Activated naive CD8-positive, alpha-beta T cell treated with anti-CD3 and anti-CD28 coated beads, Interleukin-2, amount 50 U/mL, for 16 hours (primary cell): ENCODE measurements around the gene ZNF536.

Experiments
- DNase-seq: peaks from one replicate; pipeline ENCODE4 v3.0.0-alpha.2; 2020; ENCODE audit warnings: low read depth, low spot score

ZNF536 gene

GRCh38 chr19:30528919-30529318, 156.7 kb downstream of the ZNF536 start:
- DNase-seq = no peak

DNA sequence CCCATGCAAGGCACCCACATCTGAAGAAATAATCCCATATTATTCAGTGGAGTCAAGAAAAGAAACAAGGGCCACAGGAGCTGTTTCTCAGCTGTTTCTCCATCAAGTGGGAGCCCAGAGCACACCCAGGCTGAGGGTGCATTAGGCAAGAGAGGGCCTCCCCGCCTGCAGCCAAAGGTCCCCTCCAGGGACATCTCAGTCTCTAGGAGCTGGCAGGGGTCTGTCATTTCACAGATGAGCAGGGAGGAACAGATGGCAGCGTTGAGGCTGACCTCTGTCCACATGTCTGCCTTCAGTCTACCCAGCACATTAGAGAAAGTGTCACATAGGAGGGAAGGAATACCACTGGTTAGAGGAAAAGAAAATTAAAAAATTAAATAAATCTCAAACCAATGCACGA, 157.7 kb downstream of the ZNF536 start:
- DNase-seq = no peak

GRCh38 chr19:30530751-30531150, 158.6 kb downstream of the ZNF536 start:
- DNase-seq = no peak

GRCh38 chr19:30535011-30535410, 162.8 kb downstream of the ZNF536 start:
- DNase-seq = no peak

- no peak for DNase-seq
Observed at GRCh38 chr19:30536975-30537374, 164.8 kb downstream of the ZNF536 start.

DNA sequence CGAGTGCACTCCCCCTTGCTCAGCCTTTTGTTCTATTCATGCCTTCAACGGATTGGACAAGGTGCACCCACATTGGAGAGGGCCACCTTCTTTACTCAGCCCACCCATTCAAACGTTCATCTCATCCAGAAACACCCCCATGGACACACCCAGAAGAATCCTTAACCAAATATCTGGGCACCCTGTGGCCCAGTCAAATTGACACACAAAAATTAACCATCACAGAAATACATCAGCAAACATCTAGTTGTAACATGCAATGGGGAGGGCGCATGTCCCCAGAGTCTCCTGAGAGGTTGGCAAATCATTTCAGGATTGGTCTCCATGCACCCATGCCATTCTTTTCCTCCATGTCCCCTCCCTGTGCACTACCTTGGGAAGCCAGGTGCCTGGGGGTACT, 167.1 kb downstream of the ZNF536 start:
- DNase-seq = no peak

DNA sequence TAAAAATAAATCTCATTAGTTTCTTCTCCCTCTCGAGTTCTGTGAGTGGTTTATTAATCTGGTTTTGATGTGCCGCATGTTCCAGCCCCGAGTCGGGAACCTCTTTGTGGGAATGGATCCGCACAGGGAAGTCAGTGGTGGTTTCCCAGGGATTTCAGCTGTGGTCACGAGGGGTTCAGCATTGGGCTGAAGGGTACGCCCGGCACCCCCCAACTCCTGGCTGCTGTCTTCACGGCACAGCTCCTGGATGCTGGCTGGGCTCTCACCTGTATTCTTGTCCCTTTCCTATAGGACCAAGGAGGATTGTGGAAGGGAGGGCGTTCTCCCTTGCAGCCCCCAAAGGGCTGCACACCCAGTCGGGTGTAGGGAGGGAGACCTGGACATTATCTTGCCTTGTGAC, 167.8 kb downstream of the ZNF536 start:
- no peak for DNase-seq

DNA sequence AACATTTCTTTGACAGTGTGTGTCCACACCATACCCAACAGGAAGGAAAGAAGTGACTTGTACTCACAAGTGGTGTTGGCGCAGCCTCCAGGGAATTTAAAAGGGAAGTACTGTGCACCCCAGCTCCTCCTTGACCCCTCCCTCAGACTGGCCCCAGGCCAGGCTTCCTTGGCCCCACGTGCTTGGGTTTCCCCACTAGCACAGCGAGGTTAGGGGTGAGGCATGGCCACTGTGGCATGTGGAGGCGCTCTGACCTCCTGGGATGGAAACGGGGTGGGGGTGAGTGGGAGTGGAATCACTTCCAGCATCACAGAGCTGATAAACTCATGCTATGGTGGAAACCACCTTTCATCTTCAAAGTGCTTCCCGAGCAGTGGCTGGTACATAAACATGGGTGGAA, 168.6 kb downstream of the ZNF536 start:
- no peak for DNase-seq

GRCh38 chr19:30541575-30541974, 169.4 kb downstream of the ZNF536 start:
- no peak for DNase-seq

- DNase-seq = no peak
Observed at GRCh38 chr19:30543243-30543945, 171.2 kb downstream of the ZNF536 start.

DNA sequence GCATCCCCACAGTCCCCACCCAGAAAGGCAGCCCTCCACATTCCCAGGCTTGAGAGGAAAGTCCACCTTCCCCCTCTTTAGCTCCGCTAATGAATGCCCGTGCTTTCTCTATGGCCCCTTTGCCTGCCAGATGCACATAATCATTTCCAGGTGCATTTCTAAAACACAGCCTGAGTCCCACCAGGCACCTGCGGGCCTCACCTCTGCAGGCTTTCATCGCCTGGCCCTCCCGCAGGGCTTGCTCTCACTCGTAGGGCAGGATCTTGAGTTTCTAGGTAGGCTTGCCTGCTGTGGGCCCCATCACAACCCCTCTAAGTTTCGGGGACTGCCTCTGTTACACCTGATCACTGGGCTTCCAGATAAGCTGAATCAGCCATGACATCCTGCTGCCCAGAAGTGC, 173.6 kb downstream of the ZNF536 start:
- DNase-seq = no peak

DNA sequence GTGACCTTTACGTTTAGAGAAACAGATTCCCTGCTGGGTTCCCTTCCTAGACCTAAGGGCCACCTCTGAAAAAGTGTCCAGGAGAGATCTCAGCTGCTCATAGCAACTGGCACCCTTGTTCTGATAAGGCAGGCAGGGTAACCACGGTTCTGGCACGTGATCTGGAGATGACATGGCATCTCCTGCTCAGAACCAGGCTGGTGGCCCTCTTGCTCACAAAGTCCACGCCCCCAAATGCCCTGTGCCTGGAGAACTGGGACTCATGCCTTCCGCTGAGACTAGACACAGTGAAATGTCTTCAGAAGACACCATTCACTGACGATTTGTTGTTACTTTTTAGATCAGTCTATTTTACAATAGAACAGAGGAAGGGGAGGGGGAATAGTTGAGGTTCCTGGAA, 174.1 kb downstream of the ZNF536 start:
- no peak for DNase-seq

- DNase-seq = no peak
Observed at GRCh38 chr19:30547246-30547645, 175.1 kb downstream of the ZNF536 start.

GRCh38 chr19:30549151-30549550, 177.0 kb downstream of the ZNF536 start:
- no peak for DNase-seq

GRCh38 chr19:30551271-30551670, 179.1 kb downstream of the ZNF536 start:
- no peak for DNase-seq

DNA sequence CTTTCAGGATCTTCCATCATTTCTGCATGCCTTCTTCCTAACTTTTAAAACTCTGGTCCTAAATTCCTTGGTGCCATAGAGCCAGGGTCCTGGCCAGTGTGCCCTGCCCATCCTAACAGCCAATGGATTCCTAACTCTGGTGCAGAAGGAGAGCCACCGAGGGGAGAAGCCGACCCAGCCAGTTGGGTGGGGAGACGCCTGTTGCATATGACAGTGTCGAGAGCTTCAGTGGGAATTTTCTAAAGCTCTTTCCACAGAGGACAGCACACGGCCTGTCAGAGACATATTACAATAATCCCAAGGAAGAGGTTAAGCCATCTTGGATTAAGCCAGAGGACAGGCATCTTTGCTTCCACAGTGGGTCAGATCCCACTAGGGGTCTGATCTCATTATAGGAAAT, 180.4 kb downstream of the ZNF536 start:
- DNase-seq = no peak

GRCh38 chr19:30555075-30555790, 183.0 kb downstream of the ZNF536 start:
- DNase-seq = no peak

DNA sequence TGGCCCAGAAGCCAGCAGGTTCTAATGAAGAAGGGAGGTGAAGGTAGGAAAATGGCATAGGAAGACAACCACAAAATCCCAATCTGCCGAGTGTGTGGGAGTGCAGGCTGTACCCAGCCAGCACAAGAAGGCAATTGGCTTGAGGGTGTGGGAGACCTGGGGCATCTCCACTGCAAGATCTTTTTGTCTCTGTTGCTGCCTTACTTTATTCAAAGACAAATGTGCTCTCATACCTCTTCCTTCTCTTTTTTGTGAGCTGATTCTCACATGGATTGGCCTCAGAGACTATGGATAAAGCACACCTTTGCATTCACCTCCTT, 183.6 kb downstream of the ZNF536 start:
- no peak for DNase-seq

DNA sequence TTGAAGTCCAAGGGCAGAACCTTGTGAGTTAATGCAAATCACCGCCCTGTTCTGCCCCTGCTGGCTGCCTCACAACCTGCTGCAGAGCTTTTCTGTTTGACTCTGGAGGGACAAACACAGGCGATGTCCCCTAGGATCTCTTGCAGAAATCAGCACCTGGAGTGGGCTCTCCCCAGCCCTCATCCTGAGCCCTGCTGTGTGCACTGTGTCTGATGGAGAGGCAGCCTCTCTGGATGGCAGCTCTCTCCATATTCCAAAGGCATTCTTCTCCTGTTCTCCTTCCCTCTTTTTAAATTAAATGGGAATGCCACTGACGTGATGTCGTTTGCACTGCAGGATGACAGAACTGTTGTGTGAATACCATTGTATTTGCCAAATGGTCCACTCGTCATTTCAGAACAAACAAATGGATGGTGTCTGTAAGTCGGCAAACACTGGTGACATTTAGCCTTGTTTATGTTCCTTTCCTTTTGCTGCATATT, 184.1 kb downstream of the ZNF536 start:
- no peak for DNase-seq

- DNase-seq = no peak
Observed at GRCh38 chr19:30557212-30557611, 185.0 kb downstream of the ZNF536 start.

DNA sequence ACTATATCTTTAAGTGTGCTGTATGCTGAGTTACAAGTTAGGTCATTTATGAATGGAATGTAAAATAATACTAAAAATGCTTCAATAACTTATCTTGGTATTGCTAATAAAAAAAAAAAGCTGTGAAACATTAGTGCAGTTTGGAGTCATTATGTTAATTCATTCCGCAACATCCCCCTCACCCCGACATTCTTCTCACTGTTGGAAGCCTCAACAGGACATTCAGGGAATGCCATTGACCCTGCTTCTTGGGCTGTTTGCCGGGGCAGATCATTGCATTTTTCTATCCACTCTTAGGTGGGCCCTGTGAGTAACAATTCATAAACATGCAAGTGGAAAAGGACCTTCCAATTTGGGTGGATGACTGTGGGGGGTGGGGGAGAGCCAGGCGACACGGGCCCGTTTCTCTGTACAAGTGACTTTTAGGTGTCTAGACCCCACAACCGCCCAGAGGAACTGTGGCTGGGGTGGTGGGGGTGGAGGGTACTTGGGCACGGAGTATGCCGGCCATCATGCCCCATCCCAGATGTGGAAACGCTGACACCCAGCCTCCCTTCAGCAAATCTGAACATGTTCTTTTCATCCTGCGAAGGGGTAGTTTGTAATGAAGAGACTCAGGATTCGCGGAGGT, 185.9 kb downstream of the ZNF536 start:
- DNase-seq = no peak

GRCh38 chr19:30558793-30559192, 186.6 kb downstream of the ZNF536 start:
- DNase-seq = no peak

DNA sequence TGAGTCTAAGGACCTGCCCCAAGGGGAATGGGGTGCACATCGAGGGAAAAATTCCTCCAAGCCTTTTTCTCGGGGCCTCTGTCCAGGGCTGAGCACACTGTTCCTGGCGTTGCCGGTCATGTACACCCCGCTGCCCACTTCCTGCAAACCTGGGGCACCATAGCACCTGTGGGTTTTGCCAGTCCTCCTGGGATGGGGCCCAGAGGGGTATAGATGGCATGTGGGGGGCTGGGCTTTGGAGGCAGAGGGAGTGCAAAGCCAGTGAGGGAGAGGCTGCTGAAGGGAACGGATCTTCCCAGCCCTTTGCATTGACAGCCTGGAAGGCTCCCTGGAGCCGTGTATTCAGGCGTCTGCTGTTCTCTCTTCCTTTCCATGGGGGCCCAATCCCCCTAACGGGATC, 187.3 kb downstream of the ZNF536 start:
- no peak for DNase-seq
